Measurements from ENCODE around the gene SLC50A1.

SLC50A1 gene, protein sequence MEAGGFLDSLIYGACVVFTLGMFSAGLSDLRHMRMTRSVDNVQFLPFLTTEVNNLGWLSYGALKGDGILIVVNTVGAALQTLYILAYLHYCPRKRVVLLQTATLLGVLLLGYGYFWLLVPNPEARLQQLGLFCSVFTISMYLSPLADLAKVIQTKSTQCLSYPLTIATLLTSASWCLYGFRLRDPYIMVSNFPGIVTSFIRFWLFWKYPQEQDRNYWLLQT

DNA sequence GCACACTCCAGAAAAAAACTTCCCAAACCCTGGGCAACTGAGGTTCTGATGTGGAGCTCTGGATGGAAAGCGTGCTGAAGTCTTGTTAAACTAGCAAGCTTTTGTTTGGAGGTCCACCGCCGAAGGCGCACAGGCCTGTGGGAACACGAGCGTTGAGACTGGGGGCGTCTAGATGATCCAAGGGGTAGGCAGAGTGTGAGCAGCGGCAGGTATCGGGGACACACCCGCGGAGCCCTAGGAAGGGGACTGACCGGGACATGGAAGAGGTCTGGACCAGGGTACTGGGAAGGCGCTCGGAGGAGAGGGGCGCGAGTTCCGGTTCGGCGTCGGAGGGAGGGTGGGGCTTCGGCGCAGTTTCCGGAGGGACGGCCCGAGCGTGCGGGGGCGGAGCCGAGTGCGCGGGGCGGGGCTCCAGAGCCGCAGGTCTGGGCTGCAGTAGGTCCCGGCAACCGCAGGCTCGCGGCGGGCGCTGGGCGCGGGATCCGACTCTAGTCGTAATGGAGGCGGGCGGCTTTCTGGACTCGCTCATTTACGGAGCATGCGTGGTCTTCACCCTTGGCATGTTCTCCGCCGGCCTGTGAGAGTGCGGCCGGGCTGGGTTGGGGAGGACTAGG is at the start of gene SLC50A1:
Gene SLC50A1 (plus strand): TSS at position 438 of the 614 bp plus-strand sequence. CDS start 60 bp downstream, at position 498.
- peak; percentile 84 for DNase-seq (ENCODE audit: low read depth)

DNA sequence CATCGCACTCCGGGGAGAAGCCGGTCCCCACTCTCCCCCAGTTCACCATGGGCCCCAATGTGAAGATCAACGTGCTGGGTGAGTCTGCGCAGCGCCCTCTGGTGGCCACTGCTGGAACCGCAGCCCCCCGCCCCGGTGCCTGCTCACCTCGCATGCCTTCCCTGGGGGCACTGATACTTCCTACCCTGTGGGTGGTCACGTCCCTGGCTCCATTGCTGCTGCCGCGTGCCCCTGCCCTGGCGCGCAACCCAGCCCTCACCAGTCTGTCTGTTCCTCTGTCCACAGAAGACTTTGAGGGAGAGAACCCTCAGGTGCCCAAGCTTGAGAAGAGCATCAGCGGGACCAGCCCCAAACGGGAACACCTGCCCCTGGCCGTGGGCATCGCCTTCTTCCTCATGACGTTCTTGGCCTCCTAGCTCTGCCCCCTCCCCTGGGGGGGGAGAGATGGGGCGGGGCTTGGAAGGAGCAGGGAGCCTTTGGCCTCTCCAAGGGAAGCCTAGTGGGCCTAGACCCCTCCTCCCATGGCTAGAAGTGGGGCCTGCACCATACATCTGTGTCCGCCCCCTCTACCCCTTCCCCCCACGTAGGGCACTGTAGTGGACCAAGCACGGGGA is 49.4 kb upstream of the SLC50A1 start:
- peak; percentile 73 for DNase-seq (ENCODE audit: low read depth)

DNA sequence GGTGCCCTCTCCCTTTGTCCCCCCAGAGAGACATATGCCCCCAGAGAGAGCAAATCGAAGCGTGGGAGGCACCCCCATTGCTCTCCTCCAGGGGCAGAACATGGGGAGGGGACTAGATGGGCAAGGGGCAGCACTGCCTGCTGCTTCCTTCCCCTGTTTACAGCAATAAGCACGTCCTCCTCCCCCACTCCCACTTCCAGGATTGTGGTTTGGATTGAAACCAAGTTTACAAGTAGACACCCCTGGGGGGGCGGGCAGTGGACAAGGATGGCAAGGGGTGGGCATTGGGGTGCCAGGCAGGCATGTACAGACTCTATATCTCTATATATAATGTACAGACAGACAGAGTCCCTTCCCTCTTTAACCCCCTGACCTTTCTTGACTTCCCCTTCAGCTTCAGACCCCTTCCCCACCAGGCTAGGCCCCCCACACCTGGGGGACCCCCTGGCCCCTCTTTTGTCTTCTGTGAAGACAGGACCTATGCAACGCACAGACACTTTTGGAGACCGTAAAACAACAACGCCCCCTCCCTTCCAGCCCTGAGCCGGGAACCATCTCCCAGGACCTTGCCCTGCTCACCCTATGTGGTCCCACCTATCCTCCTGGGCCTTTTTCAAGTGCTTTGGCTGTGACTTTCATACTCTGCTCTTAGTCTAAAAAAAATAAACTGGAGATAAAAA is 48.7 kb upstream of the SLC50A1 start:
- DNase-seq (ENCODE audit: low read depth) = no peak

DNA sequence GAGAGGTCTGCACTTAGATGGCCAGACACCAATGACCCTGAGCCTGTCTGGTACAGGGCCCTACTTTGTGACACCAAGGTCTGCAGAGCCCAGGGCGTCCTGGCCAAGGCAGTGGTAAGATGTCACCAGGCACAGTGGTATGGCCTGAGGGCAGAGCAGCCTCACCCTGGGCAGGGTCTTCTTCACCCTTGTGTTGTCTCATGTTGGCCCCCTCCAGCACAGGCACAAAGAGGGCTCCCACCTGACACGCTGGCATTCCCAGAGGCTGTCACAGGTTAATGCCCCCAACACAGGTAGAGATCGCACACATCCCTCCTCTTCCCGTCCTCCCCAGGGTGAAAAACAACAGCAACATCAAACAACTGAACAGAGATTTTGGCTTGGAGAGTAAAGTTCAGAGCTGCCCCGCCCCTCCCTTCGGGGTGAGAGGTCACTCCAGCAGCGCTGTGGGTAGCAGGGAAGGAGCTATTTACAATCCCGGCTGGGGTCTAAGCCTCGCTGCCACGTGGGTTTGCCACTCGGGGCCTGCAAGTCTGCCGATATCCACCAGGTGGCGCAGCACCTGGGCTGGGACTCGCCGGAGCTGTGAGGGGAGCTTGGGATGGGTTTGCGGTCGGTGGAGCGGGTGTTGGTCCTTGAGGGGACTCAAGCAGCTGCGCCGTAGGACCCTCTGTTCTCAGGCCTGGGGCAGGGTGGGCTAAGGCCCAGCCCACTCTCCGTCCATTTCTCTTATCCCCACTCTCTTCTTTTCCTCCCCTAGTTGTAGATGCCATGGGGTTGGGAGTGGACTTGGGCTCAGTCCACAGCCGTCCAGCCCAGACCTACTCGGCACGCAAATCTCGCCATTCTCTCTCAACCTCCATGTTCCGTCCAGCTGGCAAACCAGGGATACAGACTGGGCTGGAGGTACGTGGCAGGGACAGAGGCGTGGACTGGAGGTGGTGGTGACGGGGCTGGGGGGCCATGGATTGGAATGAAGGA is 44.3 kb upstream of the SLC50A1 start:
- DNase-seq (ENCODE audit: low read depth) = peak; percentile 74

DNA sequence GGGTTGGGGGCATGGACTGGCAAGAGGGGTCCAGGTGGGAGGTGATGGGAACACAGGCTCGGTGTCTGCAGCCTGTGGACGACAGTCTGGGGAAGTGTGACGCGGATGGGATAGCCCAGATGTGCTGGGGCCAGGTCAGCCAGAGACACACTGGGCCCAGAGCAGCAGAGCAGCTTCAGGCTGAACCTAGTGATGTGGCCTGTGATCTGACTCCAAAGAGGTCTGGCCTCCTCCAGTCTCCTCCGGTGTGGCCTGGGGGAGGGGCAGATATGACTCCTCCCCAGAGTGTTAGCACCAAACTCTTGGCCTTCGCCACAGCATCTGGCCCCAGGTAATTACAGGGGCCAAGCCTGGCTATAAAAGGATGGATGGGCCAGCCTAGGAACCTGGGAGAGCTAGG is 43.5 kb upstream of the SLC50A1 start:
- no peak for DNase-seq (ENCODE audit: low read depth)

DNA sequence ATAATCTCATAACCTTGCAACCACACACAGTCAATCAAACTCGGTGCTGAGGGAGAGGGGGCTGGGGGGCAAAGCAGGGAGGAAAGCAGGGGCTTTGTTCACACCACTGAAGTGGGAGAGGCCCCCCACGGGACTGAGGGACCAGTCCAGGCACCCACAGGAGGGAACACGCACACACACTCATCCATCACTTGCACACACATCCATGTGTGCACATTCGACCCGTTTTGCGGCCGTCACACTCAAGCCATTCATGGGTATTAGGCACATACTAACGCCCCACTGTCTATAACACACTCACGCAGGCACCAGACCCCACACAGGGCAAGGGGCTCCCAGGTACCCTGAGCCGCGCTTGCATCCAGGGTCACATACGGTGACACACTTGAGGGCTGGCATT is 43.0 kb upstream of the SLC50A1 start:
- DNase-seq (ENCODE audit: low read depth) = no peak

DNA sequence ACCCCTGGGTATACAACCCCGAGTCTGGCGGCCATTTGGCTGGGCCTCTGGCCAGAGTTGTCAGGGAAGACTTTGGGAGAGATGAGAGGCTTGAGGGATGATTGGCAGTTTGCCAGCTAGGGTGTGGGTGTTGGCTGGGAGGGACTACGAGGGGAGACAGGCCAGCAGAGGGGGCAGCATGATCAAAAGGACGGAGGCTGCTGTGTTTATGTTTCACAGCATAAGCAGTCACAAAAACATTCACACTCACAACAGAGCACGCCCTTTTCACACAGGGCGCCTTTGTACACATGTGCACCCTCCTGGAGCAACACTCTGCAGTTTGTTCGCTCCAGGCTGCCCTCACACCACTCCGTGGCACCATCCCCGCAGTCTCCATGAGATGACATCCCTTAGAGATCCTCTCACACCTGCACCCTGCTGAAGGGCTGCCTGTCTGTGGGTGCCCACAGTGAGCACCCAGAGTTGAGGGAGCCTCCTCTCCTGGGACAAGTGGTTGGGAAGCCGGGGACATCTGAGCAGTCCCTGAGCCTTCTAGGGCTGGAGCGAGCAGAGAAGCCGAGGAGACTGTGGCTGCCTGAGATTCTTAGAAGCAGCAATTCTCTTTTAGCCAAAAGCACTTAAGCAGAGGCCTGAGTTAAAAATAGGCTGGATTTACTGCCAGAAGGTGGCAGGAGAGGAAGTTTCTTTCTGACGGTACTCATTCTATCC is 41.6 kb upstream of the SLC50A1 start:
- no peak for DNase-seq (ENCODE audit: low read depth)

DNA sequence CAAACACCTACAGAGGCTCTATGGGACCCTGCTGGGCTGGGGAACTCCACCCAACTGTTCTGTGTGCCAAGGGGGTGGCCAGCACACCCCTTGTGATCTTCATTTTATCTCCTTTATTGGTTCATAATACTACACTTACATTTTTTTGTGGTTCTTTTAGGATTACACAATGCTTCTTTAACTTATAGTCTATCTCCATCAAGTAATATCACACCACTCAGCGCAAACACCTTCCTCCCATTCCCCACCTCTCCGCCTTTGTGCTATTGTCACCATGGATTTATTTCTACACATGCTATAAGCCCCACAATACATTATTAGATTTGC is 41.1 kb upstream of the SLC50A1 start:
- DNase-seq (ENCODE audit: low read depth) = no peak

DNA sequence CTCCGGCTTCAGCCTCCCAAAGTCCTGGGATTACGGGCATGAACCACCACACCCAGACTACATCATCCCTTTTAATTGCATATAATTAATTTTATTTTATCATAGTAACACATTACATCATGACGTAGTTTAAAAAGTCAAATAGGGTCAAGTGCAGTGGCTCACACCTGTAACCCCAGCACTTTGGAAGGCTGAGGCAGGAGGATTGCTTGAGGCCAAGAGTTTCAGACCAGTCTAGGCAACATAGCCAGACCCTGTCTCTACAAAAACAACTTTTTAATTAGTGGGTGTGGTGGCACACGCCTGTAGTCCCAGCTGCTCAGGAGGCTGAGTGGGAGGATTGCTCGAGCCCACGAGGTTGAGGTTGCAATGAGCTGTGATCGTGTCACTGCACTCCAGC is 36.3 kb upstream of the SLC50A1 start:
- no peak for DNase-seq (ENCODE audit: low read depth)

DNA sequence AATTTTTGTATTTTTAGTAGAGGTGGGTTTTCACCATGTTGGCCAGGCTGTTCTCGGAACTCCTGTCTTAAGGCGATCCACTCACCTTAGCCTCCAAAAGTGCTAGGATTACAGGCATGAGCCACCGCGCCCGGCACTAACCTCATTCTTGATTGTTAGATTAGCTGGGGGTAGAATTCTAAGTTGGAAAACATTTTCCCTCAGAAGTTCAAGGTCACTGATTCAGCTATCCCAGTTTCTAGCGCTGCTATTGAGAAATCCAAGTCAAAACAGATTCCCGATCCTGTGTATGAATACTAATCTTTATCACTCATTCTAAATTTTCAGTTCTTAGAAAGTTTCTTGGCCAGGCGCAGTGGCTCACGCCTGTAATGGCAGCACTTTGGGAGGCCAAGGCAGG is 32.3 kb upstream of the SLC50A1 start:
- no peak for DNase-seq (ENCODE audit: low read depth)

DNA sequence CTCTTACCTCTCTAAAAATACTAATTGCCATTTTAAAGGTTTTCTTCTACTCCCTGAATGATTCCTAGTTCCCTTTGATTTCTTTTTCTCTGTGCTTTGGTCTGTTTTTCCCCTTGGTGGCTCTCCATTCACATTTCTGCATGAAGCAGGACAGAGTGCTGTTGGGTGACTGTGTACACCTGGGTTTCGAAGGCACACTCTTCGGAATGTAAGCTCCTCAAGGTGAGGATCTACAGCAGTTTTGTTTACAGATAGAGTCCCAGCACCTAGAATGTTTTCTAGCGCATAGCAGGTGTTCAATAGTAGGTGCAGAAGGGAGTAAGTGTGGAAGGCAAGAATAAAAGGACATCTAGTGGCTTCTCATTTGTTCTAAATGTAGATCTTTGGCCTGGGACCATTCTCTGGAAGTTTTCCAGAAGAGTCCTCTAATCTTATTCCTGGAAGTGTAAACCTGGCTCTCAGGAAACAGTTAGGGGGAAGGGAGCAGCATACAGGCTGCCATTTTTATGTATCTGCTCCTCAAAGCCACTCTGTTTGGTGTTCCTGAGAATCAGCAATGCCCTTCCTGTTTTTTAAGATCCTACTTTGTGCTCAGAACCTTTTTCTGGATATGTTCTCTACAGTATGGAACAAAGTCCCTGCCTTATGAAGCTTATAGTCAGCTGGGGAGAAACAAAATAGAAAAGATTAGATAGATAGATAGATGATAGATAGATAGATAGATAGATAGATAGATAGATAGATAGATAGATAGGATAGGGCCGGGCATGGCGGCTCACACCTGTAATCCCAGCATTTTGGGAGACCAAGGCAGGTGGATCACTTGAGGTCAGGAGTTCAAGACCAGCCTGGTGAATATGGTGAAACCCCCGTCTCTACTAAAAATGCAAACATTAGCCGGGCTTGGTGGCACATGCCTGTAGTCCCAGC is 30.8 kb upstream of the SLC50A1 start:
- no peak for DNase-seq (ENCODE audit: low read depth)

DNA sequence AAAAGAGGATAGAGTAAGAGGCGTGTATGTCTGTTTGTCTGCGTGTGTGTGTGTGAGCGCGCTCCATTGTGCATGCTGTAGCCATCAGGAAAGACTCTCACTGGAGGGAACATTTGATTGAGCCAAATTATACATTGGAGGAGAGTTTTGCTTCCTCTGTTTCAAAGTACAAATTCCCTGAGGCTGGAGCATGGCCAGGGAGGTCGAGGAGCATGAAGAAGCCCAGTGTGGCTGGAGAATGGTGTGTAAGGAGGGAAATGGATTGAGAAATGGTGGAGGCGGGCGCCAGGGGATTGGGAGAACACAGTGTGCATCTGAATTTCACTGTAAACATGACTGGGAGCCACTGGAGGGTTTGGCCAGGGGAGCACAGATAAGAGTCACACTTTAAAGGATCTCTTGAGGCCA is 30.0 kb upstream of the SLC50A1 start:
- no peak for DNase-seq (ENCODE audit: low read depth)

DNA sequence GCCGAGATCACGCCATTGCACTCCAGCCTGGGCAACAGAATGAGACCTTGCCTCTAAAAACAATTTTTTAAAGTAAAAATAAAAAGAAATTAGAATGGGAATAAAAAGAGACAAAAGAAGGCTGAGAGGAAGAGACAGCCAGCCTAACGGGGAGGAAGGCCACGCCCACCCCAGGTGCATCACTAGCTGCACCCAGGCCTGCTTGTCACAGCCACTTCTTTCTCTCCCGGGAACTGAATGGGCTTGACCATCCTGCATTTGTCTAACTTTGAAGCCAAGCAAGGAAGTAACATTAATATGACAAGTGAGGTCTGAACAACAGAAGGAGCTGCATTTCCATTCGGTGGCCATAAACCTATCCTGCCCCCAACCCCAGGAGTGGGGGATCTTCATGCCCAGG is 28.8 kb upstream of the SLC50A1 start:
- DNase-seq (ENCODE audit: low read depth) = no peak

DNA sequence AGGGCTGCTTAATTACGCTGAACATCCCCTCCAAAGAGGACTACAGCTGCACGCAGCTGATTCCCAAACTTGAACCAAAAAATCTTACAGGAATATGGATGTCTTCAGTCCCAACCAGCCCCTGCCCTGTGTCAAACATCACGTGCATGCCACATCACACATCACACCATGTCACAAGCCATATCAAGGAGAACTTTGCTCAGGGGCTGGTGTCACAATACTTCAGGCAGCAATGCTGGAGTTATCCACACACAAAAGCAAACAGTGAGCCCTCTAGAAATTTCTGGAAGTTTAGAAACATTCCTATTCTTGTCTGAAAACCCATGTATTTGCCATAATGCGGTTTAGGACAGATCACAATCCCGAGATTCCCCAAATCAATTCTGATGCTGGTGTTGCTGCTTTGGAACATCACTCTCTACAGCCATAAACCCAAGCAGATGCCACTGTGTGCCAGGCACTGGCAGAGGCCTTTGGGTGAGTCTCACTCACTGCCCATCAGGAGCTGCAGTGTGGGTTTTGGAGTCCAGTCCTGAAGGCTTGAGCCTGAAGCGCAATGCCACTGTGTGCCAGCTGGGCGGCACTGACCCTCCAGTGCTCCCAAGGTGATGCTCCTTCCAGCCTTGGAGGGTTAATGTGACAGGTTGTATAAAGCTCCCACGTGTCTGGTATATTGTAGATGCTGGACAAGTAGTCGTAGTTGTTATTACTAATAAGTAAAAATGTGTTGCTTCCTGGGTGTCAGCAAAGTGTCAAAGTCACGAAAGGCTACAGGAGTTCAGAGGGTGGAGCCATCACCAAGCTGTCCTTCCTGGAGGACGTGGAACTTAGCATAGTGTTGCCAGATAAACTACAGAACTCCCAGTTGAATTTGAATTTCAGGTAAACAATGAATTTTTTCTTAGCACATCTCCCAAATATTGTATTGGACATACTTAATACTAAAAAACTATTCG is 28.1 kb upstream of the SLC50A1 start:
- DNase-seq (ENCODE audit: low read depth) = no peak

DNA sequence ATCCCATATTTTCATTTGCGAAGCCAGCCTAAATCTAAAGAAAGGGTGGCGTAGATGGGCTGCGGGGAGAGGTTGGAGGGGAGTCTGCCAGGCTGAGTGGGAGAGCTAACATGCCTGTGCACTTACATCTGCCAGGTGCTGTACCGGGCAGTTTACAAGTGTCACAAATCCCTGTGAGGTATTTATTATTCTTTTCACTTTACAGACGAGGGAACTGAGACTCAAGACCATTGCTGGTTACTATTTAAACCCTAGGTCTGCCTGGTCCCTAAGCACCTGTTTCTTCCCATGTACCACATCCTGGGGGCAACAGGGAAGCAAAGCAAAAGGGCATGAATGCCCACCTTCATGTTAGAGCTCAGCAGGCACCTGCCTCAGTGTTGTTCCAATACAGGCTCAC is 27.4 kb upstream of the SLC50A1 start:
- DNase-seq (ENCODE audit: low read depth) = no peak

DNA sequence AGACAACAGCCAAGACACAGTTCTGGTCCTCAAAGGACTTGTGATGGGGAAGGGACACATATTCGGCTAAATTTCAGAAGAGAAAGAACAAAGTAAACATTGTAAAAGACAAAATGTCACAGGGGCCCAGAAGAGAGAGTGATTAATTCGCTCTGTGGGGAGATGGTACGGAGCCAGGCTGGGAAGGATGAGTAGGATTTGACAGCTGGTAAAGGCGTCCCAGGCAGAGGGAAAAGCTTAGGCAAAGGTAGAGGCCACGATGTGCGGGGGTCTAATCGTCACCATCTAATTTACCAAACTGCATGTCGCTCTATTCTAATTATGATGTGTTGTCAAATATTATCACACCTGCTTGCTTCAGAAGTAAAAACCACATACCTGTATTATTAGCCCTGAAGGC is 25.3 kb upstream of the SLC50A1 start:
- no peak for DNase-seq (ENCODE audit: low read depth)

DNA sequence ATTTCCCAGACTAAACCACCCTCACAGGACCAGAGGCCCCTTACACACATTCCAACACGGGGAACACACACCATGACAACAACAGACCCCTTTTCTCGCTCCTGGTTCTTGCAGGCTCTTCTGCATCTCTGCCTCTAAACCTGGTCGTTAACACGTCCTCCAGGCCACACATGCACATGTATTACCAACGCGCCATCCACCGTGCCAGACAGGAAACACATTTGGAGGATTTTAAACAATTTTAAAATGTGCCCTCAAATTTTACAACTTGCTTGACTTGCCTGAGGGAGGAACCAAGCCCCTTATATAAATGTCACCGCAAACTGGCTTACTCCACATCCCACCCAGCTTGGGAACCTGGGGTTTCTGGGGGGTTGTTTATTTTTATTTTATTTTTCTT is 24.8 kb upstream of the SLC50A1 start:
- DNase-seq (ENCODE audit: low read depth) = no peak

DNA sequence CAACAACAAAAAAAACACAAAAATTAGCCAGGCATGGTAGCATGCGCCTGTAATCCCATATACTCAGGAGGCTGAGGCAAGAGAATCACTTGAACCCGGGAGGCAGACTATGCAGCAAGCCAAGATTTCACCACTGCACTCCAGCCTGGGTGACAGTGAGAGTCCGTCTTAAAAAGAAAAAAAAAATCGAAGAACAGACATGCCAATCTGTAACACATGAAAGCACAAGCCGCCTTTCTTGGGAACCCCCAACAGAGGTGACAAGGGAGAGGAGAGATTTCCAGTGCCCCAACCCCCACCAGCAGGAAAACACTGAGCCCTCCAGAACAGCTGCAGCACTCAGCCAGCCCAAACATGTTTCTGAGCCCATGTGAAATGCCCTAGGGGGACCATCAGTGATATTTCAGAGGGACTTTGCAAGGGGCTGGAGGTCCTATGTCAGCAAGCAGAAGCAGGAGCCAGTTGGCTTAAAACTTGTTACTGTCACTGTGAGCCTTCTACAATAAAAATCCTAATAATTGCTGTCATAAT is 22.1 kb upstream of the SLC50A1 start:
- DNase-seq (ENCODE audit: low read depth) = no peak
